T-helper 1 cell treated with Interleukin-12 subunit alpha and Interleukin-12 subunit beta and Interleukin-4 antibody, amounts not matched to agents 30 ng/mL and 1 ng/mL, for 36 hours (primary cell): ENCODE data around the gene QTRT2. TPM values are rescaled to one million over a fixed set of nuclear protein-coding genes. Genes with fewer than 3 reads are reported as not detected.

Experiments used
- intact Hi-C: fragments of 100-400 bp; cut with micrococcal nuclease; formaldehyde crosslinking; loops from one replicate; pipeline ENCODE4 v1.15.1; 2024
- total RNA-seq: library from RNA; stranded (reverse); gene quantifications from 2 replicates; pipeline ENCODE4 v1.2.3, GENCODE V29; 2022

QTRT2 gene
- total RNA-seq, result 32.9 and 36.5 TPM in 2 replicates

GRCh38 chr3:114056130-114057010 is at the start of gene QTRT2, which contains the start of gene CCDC191:
QTRT2 (plus strand) TSS chr3:114056737; CDS start chr3:114065258, 8,521 bp downstream.
CCDC191 (minus strand) TSS chr3:114056526; CDS start chr3:114056466, 60 bp downstream.
- intact Hi-C loops, result loop anchor here (1.0 to 10.0 kb wide), 18 partner anchors 109 to 1728 kb away; partner anchors contain the start of genes GRAMD1C, SLC35A5, SPICE1 and USF3

DNA sequence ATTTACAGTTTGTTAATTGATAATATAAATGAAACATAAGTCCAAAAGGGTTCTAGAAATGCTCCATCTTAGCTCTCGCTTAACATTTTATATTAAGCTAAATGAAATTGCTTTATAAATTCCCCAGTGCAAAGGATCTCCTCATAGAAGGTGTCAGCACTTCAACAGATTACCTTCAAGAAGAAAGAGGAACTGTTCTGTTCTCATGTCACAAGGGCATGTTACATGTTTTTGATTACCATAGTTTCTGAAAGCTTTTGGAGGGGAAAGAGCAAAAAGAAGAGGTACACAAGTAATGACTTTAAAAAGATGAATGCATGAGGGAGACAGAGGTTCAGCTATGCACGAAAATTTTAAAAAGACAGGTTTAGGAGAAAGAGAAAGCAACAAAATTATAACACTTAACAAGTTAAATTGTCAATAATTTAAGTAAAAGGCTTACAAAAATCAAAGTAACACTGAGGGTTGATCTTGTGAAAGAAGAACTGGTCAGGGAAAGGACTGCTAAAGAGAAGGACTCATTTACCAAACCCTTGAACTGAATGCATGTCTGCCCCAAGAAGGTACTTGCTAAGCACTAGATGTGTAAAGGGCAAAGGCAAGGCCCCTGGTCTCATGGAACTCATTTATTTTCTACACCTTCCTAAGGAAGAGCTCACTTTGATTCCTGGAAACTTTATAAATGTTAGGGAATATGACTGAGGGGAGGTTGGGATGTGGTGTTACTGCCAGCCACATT is 45.3 kb upstream of the QTRT2 start:
- intact Hi-C loops, result no loop called here

DNA sequence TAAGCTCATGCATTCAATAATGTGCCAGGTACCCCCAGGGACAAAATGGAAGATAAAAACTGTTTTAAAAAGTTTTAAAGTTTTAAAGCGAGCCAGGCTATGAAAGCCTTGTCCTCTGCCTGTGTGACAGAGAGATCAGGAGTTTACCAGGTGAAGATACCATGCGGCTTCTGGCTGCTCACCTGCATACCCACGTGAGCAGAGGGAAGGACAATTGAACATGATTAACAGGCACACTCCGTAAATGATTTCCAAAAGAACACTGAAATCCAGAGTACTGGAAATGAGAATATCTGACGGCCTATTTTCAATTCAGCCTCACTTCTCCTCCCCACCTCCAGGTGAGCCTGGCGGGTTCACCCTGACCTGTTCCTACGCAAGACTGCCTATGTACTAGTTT is 42.3 kb upstream of the QTRT2 start:
- intact Hi-C loops, result no loop called here

DNA sequence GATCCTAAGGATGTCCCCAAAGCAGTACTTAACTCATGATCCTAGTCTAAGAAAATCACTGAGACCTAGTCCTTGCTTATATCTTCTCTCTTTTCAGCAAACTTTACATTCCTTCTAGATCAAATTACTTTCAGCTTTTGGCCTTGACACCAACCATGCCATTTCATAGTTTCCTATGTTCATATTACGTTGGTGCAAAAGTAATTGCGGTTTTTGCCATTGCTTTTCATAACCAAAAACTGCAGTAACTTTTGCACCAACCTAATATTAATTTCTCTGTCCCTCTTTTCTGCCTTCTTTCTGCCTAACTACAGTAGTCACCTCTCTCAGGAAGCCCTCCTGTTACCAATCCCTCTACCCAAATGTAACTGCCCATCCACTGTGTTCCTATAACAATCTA is 37.1 kb upstream of the QTRT2 start:
- intact Hi-C loops, result no loop called here

- intact Hi-C loops, result no loop called here
These were observed 35.6 kb upstream of the QTRT2 start for GRCh38 chr3:114020907-114021306.

DNA sequence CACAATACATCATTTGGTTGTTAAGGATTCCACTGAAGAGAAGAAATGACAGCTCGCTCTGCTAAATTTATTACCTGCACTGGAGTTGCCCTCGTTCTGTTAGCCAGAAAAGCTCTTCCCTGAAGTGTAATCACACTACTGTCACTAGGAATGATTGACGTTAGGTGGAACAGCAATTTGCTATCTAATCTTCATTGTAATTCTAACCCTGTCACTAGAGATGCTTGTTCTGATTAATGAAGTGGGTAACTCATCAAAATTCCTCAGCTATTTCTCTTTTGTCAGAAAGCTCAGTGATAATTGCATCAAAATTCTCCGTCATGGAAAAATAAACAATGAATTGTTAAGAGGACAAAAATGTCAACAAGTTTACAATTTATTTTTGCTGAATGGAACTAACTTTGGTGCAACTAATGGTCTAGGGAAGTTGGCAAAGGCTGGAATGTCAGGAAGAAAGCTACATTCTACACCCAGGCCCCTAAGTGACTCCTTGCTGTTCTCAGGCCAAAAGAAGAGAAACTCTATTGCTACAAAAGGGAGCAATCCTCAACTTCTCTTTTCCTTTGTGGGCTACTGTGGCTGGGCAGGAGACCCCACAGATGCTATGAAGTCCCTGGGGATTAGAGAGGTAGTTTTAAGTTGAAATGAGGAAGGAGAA is 34.3 kb upstream of the QTRT2 start:
- intact Hi-C loops, result no loop called here

GRCh38 chr3:114025451-114025850 is 31.1 kb upstream of the QTRT2 start:
- intact Hi-C loops, result no loop called here

DNA sequence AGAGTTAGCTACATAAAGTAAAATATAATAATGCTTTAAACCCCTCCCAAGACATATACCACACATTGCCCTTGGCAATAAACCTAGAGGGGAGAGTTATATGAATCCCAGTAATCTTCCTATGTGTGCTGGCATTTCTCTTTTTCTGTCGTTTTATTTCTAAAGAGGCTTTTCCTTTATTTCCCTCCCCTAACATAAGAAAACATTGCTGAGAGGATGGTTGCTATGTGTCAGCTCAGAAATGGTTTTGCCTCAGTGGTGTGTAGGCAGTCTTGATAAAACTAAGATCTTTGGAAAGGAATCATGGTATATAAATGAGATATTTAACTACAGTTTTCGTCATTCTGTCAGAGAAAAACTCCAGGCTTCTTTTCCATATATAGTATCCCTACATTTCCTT is 30.2 kb upstream of the QTRT2 start:
- intact Hi-C loops, result no loop called here

GRCh38 chr3:114033721-114034120 is 22.8 kb upstream of the QTRT2 start:
- intact Hi-C loops, result no loop called here

GRCh38 chr3:114034211-114034610 is 22.3 kb upstream of the QTRT2 start:
- intact Hi-C loops, result no loop called here

- intact Hi-C loops, result no loop called here
These were observed 21.6 kb upstream of the QTRT2 start for GRCh38 chr3:114034787-114035545.

DNA sequence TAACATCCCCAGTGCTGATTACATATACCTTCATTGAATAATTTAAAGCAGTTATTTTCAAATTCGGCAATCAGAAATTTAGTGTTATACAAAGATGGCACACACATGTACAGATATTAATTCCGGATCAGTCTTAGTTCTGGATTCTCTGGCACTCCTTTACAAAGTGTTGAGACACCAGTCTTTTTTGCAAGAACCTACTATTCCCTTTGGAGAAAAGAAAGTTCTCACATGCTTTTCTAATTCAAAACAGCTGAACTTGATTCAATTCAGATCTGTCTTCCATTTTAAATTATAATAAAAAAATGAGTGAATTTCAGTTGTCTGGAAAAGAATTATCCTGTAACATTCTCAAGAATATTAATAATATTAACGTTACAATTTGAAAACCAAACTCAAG is 20.6 kb upstream of the QTRT2 start:
- intact Hi-C loops, result no loop called here

GRCh38 chr3:114043205-114043604 is 13.3 kb upstream of the QTRT2 start:
- intact Hi-C loops, result no loop called here

DNA sequence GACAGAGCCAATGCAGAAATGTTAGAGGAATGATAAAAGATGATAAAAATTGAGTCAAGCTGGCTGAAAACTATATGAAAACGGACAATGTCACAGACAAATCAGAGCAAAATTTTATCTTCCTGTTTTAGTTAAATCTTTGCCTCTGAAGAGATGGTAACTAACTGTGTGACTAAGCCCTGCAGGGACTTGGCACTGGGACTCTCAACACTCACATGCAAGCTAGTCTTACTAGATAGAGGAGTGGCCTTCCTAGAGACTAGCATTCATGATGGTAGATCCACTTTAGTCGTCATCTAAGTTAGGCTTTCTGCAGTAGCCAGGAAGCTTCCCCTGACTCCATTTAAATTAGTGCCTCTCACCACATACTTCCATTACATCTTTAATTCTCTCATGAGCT is 4.3 kb upstream of the QTRT2 start:
- intact Hi-C loops, result loop anchor here (10.0 kb wide), 2 partner anchors 693 to 1377 kb away; no protein-coding TSS in a partner anchor

GRCh38 chr3:114057011-114057347 is 442 bp downstream of the QTRT2 start:
- intact Hi-C loops, result loop anchor here (2.0 to 10.0 kb wide), 4 partner anchors 542 to 1382 kb away; partner anchors contain the start of gene SPICE1

DNA sequence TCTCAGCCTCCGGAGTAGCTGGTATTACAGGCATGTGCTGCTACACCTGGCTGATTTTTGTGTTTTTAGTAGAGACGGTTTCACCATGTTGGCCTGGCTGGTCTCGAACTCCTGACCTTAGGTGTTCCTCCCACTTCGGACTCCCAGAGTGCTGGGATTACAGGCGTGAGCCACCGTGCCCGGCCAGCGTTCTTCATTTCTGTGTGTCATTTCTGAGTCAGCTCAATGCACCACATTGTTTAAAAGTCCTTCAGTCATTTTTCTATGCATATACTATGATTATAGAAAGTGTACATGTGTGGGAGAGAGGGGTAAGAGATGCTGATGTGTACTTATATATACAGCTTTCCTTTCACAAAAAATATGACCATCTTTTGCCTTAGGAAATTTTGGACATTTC is 2.1 kb downstream of the QTRT2 start:
- intact Hi-C loops, result loop anchor here (10.0 kb wide), 2 partner anchors 686 to 1384 kb away; no protein-coding TSS in a partner anchor

GRCh38 chr3:114060906-114061655 is 4.5 kb downstream of the QTRT2 start:
- intact Hi-C loops, result no loop called here

GRCh38 chr3:114067804-114068203 is 11.3 kb downstream of the QTRT2 start:
- intact Hi-C loops, result no loop called here

- intact Hi-C loops, result no loop called here
These were observed 11.8 kb downstream of the QTRT2 start for GRCh38 chr3:114068336-114068735.

DNA sequence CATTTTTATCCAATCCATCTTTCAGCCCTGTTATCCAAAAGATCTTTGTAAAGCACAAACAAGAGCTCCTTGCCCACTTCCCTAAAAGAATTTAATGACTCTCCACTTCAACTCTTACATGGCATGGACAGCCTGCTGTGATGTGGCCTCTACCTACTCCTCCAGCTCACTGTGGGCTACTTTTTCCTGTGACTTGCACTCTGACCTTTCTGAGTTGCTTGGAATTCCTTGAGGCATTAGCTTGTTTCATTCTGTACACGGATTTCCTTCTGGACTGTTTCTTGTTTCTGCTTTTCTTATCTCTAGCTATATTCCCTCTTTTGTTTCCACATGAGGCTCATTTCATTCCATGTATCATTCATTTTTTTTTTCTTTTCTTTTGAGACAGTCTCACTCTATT is 15.2 kb downstream of the QTRT2 start:
- intact Hi-C loops, result no loop called here
